H9 (cell line): ENCODE results near the gene KCNMB1. TPM values are rescaled to one million over a fixed set of nuclear protein-coding genes. Genes with fewer than 3 reads are reported as not detected.

Source experiments
- DNase-seq: peaks from one replicate; pipeline ENCODE4 v3.0.0-alpha.2; 2017
- H2AFZ ChIP-seq: one replicate; pipeline ENCODE4 v1.6.1; 2013; ENCODE audit warnings: mild to moderate bottlenecking, low read length, control low read depth, moderate library complexity
- H2AK5ac ChIP-seq: 2 replicates; pipeline ENCODE4 v1.6.1; 2013; ENCODE audit warnings: low read length, control low read depth, mixed read lengths; ENCODE audit not compliant: insufficient read length
- H2BK120ac ChIP-seq: one replicate; pipeline ENCODE4 v1.6.1; 2013; ENCODE audit warnings: low read depth, mild to moderate bottlenecking, low read length, control low read depth, inconsistent platforms; ENCODE audit not compliant: poor library complexity, severe bottlenecking
- H2BK12ac ChIP-seq: 2 replicates; pipeline ENCODE4 v1.6.1; 2013; ENCODE audit warnings: low read length, control low read depth, mixed read lengths, low read depth; ENCODE audit not compliant: insufficient read length
- H2BK15ac ChIP-seq: 2 replicates; pipeline ENCODE4 v1.6.1; 2013; ENCODE audit warnings: low read depth, low read length, control low read depth
- H2BK20ac ChIP-seq: one replicate; pipeline ENCODE4 v1.6.1; 2013; ENCODE audit warnings: low read depth, mild to moderate bottlenecking, low read length, control low read depth, inconsistent platforms; ENCODE audit not compliant: poor library complexity, severe bottlenecking
- H2BK5ac ChIP-seq: 2 replicates; pipeline ENCODE4 v1.6.1; 2013; ENCODE audit warnings: low read length, control low read depth, mixed read lengths; ENCODE audit not compliant: insufficient read length
- H3K14ac ChIP-seq: 2 replicates; pipeline ENCODE4 v1.6.1; 2013; ENCODE audit warnings: low read length, control low read depth; ENCODE audit not compliant: insufficient read depth
- H3K18ac ChIP-seq: 2 replicates; pipeline ENCODE4 v1.6.1; 2013; ENCODE audit warnings: low read depth, mild to moderate bottlenecking, mixed read lengths, low read length, control low read depth; ENCODE audit not compliant: insufficient read length
- H3K23ac ChIP-seq: 2 replicates; pipeline ENCODE4 v1.6.1; 2013; ENCODE audit warnings: low read length, control low read depth, mixed read lengths, low read depth; ENCODE audit not compliant: insufficient read length
- H3K23me2 ChIP-seq: 2 replicates; pipeline ENCODE4 v1.6.1; 2013; ENCODE audit warnings: low read depth, mild to moderate bottlenecking, mixed read lengths, low read length, control low read depth; ENCODE audit not compliant: insufficient read length, poor library complexity, severe bottlenecking
- H3K27ac ChIP-seq: 2 replicates; pipeline ENCODE4 v1.5.1; 2013; ENCODE audit warnings: low read length, control low read depth, mixed read lengths, low read depth; ENCODE audit not compliant: insufficient read length
- H3K27me3 ChIP-seq: 2 replicates; pipeline ENCODE4 v1.6.1; 2013; ENCODE audit warnings: low read length, control low read depth, inconsistent platforms; ENCODE audit not compliant: insufficient read depth
- H3K4ac ChIP-seq: 2 replicates; pipeline ENCODE4 v1.6.1; 2013; ENCODE audit warnings: low read depth, mild to moderate bottlenecking, control low read depth, inconsistent platforms, low read length, moderate library complexity
- H3K4me1 ChIP-seq: 2 replicates; pipeline ENCODE4 v1.6.1; 2013; ENCODE audit warnings: low read length, control low read depth, inconsistent platforms; ENCODE audit not compliant: insufficient read depth
- H3K4me2 ChIP-seq: 2 replicates; pipeline ENCODE4 v1.6.1; 2013; ENCODE audit warnings: low read length, control low read depth, mixed read lengths; ENCODE audit not compliant: insufficient read length, insufficient read depth
- H3K56ac ChIP-seq: 2 replicates; pipeline ENCODE4 v1.6.1; 2013; ENCODE audit warnings: low read depth, mild to moderate bottlenecking, mixed read lengths, low read length, control low read depth; ENCODE audit not compliant: insufficient read length
- H3K79me1 ChIP-seq: 2 replicates; pipeline ENCODE4 v1.6.1; 2013; ENCODE audit warnings: low read depth, mild to moderate bottlenecking, moderate library complexity, low read length, control low read depth, inconsistent platforms; ENCODE audit not compliant: insufficient read depth, poor library complexity, severe bottlenecking
- H3K79me2 ChIP-seq: 2 replicates; pipeline ENCODE4 v1.6.1; 2013; ENCODE audit warnings: low read length, control low read depth, inconsistent platforms; ENCODE audit not compliant: insufficient read depth
- H3K9ac ChIP-seq: 2 replicates; pipeline ENCODE4 v1.6.1; 2013; ENCODE audit warnings: low read length, control low read depth, mixed read lengths; ENCODE audit not compliant: insufficient read length; ENCODE audit errors: extremely low read depth
- H3K9me3 ChIP-seq: one replicate; pipeline ENCODE4 v1.6.1; 2013; ENCODE audit warnings: low read depth, low read length, inconsistent platforms; ENCODE audit not compliant: control insufficient read depth
- H3T11ph ChIP-seq: one replicate; pipeline ENCODE4 v1.6.1; 2013; ENCODE audit warnings: mild to moderate bottlenecking, low read length, control low read depth, inconsistent platforms
- H4K20me1 ChIP-seq: one replicate; pipeline ENCODE4 v1.6.1; 2013; ENCODE audit not compliant: control insufficient read depth, insufficient read length, insufficient read depth
- H4K5ac ChIP-seq: 2 replicates; pipeline ENCODE4 v1.6.1; 2013; ENCODE audit warnings: low read depth, mild to moderate bottlenecking, mixed read lengths, low read length, control low read depth; ENCODE audit not compliant: insufficient read length
- H4K8ac ChIP-seq: replicated peaks from 2 replicates; pipeline ENCODE4 v1.6.1; 2013; ENCODE audit warnings: low read length, control low read depth, mixed read lengths, low read depth; ENCODE audit not compliant: insufficient read length
- H4K91ac ChIP-seq: 2 replicates; pipeline ENCODE4 v1.6.1; 2013; ENCODE audit warnings: low read depth, mild to moderate bottlenecking, moderate library complexity, mixed read lengths, low read length, control low read depth; ENCODE audit not compliant: insufficient read length
- H3K27ac Mint-ChIP-seq, 3 experiments: 2 replicates in 2 of 3; 3 replicates in 1 of 3; pipeline ENCODE4 v1.8.0; 2020 to 2021; ENCODE audit warnings: mixed read lengths in 3 of 3, mild to moderate bottlenecking in 1 of 3, moderate library complexity in 1 of 3
- H3K27me3 Mint-ChIP-seq: 2 replicates; pipeline ENCODE4 v1.8.0; 2021; ENCODE audit warnings: low read depth, mild to moderate bottlenecking, moderate library complexity, mixed read lengths
- H3K36me3 Mint-ChIP-seq, 3 experiments: 2 replicates in 2 of 3; 3 replicates in 1 of 3; pipeline ENCODE4 v1.8.0; 2020 to 2021; ENCODE audit warnings: low read depth in 3 of 3, mixed read lengths in 3 of 3; ENCODE audit not compliant: insufficient read depth in 1 of 3
- H3K4me1 Mint-ChIP-seq, 2 experiments: 2 replicates each; pipeline ENCODE4 v1.8.0; 2020; ENCODE audit warnings: mixed read lengths in 2 of 2
- H3K4me3 Mint-ChIP-seq, 2 experiments: 2 replicates in 1 of 2; 3 replicates in 1 of 2; pipeline ENCODE4 v1.8.0; 2020 to 2021; ENCODE audit warnings: mild to moderate bottlenecking in 2 of 2, mixed read lengths in 2 of 2, moderate library complexity in 1 of 2
- H3K9me3 Mint-ChIP-seq, 2 experiments: 2 replicates in 1 of 2; 3 replicates in 1 of 2; pipeline ENCODE4 v1.8.0; 2020; ENCODE audit warnings: mild to moderate bottlenecking in 2 of 2, mixed read lengths in 2 of 2, moderate library complexity in 1 of 2
- CTCF ChIP-seq: fragments of 200-600 bp; sonication (generic); conservative IDR thresholded peaks from 3 replicates; pipeline ENCODE4 v1.8.0; 2021; ENCODE audit warnings: antibody characterized with exemption, mild to moderate bottlenecking
- WGBS: extraction: QIAGEN DNeasy Blood & Tissue Kit; methylation state at CpG from one replicate; pipeline ENCODE4 v1.1.7; 2013; ENCODE audit warnings: missing lambda C conversion rate, low lambda C conversion rate, mixed read lengths; ENCODE audit not compliant: insufficient read length; ENCODE audit errors: extremely low coverage; 5-methylcytosine and 5-hydroxymethylcytosine counted together
- total RNA-seq: library from RNA; stranded (reverse); gene quantifications from 2 replicates; pipeline ENCODE4 v1.2.1, GENCODE V29; 2021

KCNMB1 gene
- total RNA-seq, 1 experiment from 2014 or later, result 0.28 TPM

- no peaks in the 10 kb centered on the region for H3K27me3 ChIP-seq
- H3K23ac ChIP-seq, result no peak overlapping the region
- no peak overlapping the region for H2BK20ac ChIP-seq
- H3K4me3 Mint-ChIP-seq, result no peak overlapping the region
- H3K4me1 ChIP-seq, result 0 out of 2 replicates have a peak, but pooled peaks cover 2% of the 10 kb centered on the region
- H2BK120ac ChIP-seq, result no peak overlapping the region
- H3K27me3 Mint-ChIP-seq, result peaks cover 3% of the 10 kb centered on the region; the same call in 1 of the 2 replicates
- H4K20me1 ChIP-seq, result no peaks in the 10 kb centered on the region
- no peak overlapping the region for H2BK12ac ChIP-seq
- H3K4me1 Mint-ChIP-seq, result peaks cover 42 to 47% of the 10 kb centered on the region in 2 experiments
- no peak overlapping the region for H2AK5ac ChIP-seq
- H4K8ac ChIP-seq, result no peak overlapping the region
- no peak for TF ChIP-seq CTCF
- no peak for DNase-seq
- no peak overlapping the region for H3K27ac ChIP-seq
- H3K27ac Mint-ChIP-seq, result no peak overlapping the region
- H3K18ac ChIP-seq, result no peak overlapping the region
- H4K5ac ChIP-seq, result no peak overlapping the region
- H3K79me2 ChIP-seq, result no peaks in the 10 kb centered on the region
- H3K4me2 ChIP-seq, result no peak overlapping the region
- H3K9me3 Mint-ChIP-seq, result peaks cover 22 to 33% of the 10 kb centered on the region in 2 experiments
- no peak overlapping the region for H3K14ac ChIP-seq
- H3K4ac ChIP-seq, result no peak overlapping the region
- no peak overlapping the region for H3T11ph ChIP-seq
- no peak overlapping the region for H4K91ac ChIP-seq
- H3K9me3 ChIP-seq, result peaks cover 11% of the 10 kb centered on the region
- H3K56ac ChIP-seq, result no peak overlapping the region
- H2BK5ac ChIP-seq, result no peak overlapping the region
- H3K79me1 ChIP-seq, result no peaks in the 10 kb centered on the region
- H2AFZ ChIP-seq, result no peak overlapping the region
- no CpG with 5 or more reads among the region's 3 CpGs for WGBS
- peaks cover 0 to 31% (median 16%) of the 10 kb centered on the region in 3 experiments; a peak in 6 of 7 replicates for H3K36me3 Mint-ChIP-seq
- H3K23me2 ChIP-seq, result peaks cover 3% of the 10 kb centered on the region
- no peak overlapping the region for H2BK15ac ChIP-seq
- no peak overlapping the region for H3K9ac ChIP-seq
Measured at GRCh38 chr5:170343177-170343576, 46.0 kb downstream of the KCNMB1 start.
